GM21786 (cell line): ENCODE measurements around the gene CHTOP.
"Not testable (repeated sequence)": the region's sequence is repeated elsewhere in the genome, so short reads cannot be mapped to it uniquely, and the experiment has no call there.

Experiments used
- ATAC-seq: cut with Tn5 transposase; IDR thresholded peaks from one replicate; pipeline ENCODE4 v1.9.1; 2021; ENCODE audit not compliant: unreplicated experiment

The CHTOP gene

GRCh38 chr1:153659175-153659534 is 25.3 kb downstream of the CHTOP start:
- no peak for ATAC-seq

- ATAC-seq, result no peak
Observed at GRCh38 chr1:153659656-153660055, 25.8 kb downstream of the CHTOP start.

- no peak for ATAC-seq
Observed at GRCh38 chr1:153661111-153661708, 27.3 kb downstream of the CHTOP start.

DNA sequence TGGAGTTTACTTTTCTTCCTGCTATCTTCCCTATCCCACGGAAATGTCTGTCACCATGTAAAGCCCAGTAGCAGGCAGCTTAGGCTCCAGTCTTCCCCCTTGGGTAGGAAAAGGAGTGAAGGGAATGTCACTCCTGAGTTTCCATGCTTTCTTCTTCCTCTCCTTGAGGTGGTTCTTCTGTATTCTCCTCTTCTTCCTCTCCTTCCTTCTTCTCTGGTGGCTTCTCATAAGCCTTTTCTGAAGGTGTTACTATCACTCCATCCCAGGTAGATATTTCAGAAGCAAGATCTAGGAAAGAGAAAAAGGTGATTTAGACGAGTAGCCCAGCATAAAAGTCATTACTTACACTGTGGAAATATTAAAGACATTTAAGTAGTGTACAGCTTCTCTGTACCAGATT is 28.4 kb downstream of the CHTOP start:
- ATAC-seq, result no peak

DNA sequence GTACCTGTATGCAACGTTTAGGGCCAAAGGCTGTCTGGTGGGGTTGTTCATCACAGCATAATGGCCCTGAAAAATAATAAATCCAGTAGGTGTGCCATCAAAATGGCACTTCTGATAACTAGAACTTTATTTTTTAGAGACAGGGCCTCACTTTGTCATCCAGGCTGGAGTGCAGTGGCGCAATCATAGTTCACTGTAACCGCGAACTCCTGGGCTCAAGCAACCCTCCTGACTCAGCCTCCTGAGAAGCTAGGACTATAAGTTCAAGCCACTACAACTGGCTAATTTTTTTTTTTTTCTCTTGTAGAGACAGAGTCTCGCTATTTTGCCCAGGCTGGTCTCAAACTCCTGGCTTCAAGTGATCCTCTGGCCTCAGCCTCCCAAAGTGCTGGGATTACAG is 29.3 kb downstream of the CHTOP start:
- no peak for ATAC-seq

GRCh38 chr1:153667439-153667838 is 33.6 kb downstream of the CHTOP start:
- no peak for ATAC-seq

DNA sequence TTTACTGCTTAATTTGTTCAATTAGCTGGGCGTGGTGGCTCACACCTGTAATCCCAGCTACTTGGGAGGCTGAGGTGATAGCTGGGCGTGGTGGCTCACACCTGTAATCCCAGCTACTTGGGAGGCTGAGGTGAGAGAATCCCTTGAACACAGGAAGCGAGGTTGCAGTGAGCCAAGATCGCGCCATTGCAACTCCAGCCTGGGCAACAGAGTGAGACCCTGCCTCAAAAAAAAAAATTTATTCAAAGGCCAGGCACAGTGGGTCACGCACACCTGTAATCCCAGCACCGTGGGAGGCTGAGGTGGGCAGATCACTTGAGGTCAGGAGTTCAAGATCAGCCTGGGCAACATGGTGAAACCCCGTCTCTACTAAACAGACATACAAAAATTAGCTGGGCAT is 34.8 kb downstream of the CHTOP start:
- ATAC-seq, result not testable (repeated sequence)

DNA sequence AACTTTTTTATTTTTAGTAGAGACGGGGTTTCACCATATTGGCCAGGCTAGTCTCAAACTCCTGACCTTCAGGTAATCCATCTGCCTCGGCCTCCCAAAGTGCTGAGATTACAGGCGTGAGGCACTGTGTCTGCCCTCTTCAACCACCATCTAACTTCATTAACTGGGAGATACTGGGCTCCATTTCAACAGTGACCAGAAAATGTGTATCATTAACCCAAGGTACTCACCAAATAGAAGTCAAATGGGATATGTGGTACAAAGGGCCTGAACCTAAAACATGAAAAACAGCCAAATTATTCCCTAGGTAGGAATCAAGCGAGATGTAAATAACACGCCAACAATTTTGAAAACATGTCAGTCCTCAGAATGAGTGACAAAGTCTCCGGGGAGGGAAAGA is 35.7 kb downstream of the CHTOP start:
- no peak for ATAC-seq

DNA sequence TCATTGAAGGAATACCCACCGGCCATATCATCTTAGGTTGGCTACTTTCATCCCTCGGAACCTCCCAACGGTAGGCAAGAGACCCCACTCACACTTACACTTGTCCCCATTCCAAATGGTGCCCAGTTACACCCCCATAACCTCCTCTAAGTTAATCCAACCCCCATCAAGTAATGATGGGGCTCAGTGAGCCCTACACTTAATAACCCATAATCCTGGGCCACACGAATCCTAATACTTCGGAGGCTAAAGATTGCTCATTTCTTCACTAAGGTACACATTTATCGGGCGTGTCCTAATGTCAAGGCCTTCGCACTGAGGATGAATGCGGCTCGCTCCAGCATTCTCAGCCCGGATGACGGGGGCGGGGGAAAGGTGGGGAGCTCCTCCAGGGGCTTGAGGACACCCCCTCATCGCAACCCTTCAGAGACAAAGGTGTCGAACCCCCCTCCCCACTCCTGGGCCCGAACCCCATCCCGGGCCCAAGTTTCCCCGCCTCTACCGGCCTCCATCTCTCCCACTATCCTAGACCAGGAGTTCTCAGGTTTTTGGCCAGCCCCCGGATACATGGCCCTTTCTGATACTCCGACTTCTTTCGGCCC is 36.5 kb downstream of the CHTOP start:
- no peak for ATAC-seq

DNA sequence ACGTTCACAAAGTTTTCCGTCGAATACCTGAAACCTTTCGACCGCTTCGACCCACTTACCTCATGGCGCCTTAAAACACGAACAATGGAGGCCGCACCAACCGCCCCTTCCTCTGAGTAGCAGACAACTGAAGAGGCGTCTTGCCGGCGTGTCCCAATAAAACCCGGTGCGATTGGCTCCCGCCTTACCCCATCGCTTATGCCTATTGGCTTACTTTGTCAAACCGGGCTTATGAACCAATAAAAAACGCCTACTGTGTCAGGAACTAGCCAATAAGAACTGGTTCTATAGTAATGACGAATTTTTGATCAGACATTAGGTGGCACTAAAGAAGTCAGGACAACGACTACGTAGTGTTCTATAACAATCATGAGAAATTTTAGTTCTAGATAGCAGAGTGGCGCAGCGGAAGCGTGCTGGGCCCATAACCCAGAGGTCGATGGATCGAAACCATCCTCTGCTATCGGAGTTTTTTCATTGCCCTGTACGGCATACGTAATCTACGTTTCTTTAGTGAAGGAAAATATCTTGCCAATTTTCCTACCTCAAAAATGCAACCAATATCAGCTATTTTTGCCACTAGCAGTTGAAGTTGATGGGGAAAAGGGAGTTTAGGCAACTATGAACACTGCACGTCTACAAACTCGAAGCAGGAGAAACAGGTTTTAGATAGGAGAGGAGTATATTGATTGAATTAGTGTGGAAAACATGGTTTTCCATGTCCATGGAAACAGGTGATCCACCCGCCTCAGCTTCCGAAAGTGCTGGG is 37.2 kb downstream of the CHTOP start, which contains the start of gene ILF2:
ILF2 (minus strand) TSS at position 135 of the 769 bp plus-strand sequence; CDS start at position 64, 71 bp downstream.
- ATAC-seq, result peak; percentile 93

DNA sequence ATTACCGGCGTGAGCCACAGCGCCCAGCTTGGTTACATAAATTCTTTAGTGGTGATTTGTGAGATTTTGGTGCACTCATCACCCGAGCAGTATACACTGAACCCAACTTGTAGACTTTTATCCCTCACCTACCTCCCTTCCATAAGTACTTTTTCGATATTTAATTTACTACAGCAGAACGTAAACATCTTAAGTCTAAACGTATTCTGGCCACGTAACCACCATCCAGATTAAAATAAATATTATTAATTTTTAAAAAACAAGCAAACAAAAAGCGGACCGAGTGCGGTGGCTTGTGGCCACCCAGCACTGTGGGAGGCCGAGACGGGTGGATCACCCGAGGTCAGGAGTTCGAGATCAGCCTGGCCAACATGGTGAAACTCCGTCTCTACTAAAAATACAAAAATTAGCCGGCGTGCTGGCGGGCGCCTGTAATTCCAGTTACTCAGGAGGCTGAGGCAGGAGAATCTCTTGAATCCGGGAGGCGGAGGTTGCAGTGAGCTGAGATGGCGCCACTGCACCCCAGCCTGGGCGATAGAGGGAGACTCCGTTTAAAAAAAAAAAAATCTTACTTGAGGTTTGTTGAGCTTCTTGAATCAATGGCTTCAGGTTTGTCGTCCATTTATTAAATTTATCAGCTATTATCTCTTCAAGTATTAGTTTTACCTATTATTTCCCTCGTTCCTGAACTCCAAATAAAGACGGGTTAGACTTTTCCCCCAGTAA is 37.9 kb downstream of the CHTOP start:
- peak; percentile 4 for ATAC-seq

- no peak for ATAC-seq
Observed at GRCh38 chr1:153673511-153673910, 39.6 kb downstream of the CHTOP start.

DNA sequence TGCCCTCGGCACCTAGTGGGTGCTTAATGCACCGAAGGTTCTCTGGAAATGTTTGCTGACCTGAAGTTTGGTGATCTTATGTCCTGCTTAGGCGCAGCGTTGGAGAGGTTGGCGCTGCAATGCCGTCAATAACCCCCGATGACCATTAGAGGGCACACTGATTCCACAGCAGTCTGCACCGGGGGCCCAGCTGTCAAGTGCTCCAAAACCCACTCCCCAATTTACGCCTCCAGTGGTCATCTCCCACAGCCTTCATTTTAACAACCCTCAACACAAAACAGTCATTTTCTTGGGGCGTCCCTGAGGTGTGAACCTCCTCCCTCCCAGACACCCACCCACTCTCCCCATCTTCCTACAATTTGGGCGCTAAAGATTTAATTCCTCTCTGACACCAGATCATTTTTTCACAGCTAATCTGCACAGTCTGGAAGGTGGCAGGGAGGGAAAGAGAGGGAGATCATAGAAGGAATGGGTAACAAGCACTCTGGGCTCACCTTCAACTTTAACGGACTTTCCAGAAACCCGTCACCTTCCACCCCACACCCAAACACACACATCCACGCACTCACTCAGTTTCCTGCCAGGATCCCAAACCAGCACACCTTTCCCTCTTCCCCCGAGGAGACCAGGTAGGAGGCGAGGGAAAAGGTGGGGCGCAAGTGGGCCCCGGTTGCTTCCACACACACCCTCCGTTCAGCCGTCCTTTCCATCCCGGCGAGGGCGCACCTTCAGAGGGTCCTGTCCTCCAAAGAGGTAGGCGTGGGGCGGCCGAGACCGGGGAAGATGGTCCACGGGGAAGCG is 44.1 kb downstream of the CHTOP start:
- no peak for ATAC-seq

DNA sequence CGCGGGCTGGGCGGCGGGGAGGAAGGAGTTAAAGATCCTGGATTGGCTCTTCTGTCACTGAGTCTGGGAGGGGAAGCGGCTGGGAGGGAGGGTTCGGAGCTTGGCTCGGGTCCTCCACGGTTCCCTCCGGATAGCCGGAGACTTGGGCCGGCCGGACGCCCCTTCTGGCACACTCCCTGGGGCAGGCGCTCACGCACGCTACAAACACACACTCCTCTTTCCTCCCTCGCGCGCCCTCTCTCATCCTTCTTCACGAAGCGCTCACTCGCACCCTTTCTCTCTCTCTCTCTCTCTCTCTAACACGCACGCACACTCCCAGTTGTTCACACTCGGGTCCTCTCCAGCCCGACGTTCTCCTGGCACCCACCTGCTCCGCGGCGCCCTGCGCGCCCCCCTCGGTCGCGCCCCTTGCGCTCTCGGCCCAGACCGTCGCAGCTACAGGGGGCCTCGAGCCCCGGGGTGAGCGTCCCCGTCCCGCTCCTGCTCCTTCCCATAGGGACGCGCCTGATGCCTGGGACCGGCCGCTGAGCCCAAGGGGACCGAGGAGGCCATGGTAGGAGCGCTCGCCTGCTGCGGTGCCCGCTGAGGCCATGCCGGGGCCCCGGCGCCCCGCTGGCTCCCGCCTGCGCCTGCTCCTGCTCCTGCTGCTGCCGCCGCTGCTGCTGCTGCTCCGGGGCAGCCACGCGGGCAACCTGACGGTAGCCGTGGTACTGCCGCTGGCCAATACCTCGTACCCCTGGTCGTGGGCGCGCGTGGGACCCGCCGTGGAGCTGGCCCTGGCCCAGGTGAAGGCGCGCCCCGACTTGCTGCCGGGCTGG is 44.9 kb downstream of the CHTOP start, which contains the start of gene NPR1:
NPR1 (plus strand) TSS at position 170 of the 818 bp plus-strand sequence; CDS start at position 591, 421 bp downstream.
- no peak for ATAC-seq

- no peak for ATAC-seq
Observed at GRCh38 chr1:153679337-153680119, 45.7 kb downstream of the CHTOP start.

GRCh38 chr1:153680120-153680403 is 46.2 kb downstream of the CHTOP start:
- no peak for ATAC-seq

- ATAC-seq, result no peak
Observed at GRCh38 chr1:153682730-153683129, 48.9 kb downstream of the CHTOP start.

- no peak for ATAC-seq
Observed at GRCh38 chr1:153683854-153684253, 50.0 kb downstream of the CHTOP start.

GRCh38 chr1:153684892-153685291 is 51.0 kb downstream of the CHTOP start:
- ATAC-seq, result no peak
